Measurements from ENCODE around the gene GMDS. TPM values are rescaled to one million over a fixed set of nuclear protein-coding genes. Genes with fewer than 3 reads are reported as not detected.

Gene GMDS
- total and polyA plus RNA-seq, 5 experiments from 2014 or later: 11.4 to 25.0 (median 22.3) TPM

DNA sequence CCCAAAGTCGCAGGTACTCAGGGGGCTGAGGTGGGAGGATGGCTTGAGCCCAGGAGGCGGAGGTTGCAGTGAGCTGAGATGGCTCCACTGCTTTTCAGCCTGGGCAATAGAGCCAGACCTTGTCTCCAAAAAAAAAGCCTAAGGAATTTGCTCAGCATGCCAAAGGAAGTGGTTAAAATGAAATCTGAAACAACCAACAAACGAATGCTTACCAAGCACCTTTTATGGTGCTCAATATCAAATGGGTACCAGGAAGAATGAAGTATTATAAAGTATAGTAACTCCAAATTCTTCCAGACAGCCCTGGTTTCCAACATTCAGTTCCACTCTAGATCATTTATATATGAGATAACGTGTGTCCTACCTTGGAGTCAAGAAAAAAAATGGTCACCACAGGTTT lies 14.0 kb downstream of the GMDS start:
- Mint-ChIP-seq H3K4me1 (peaks cover 26 to 39% (median 28%) of the 10 kb centered on the region in 4 donors), H3K9me3 (no peaks in the 10 kb centered on the region), H3K27ac (no peak overlapping the region), H3K27me3 (no peaks in the 10 kb centered on the region), H3K4me3 (no peak overlapping the region), H3K36me3 (peaks cover 0 to 12% (median 12%) of the 10 kb centered on the region in 3 donors)
- DNase-seq: no peak
- POLR2A ChIA-PET: no interaction called here
- ATAC-seq: no peak

DNA sequence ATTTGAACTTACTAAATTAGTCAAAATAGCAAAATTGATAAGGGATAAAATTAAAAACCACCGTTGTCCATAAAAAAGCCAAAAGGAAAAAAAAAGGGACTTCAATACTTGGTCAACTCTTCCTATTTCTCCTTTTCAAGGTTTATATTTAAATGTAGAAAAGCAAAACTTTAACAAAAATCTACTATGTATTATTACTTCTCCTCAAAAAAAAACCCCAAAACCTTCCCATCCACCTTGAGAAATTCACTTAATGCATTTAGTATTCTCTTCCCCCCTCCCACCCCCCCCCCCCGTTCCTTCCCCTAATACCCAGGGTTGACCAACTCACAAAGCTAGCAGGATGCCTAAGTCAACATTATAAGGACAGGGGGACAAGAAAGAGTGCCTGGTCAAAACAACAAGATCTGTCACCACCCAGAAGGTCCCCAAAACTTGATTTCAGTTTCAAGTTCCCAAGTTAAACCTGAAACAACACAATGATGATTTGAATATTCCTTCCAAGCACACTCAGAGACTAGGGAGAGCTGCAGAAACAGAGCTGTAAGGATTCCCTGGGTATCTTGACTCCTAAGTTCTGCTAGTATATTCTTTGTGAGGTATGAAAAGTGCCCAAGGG lies 14.6 kb downstream of the GMDS start:
- POLR2A ChIA-PET: no interaction called here
- Mint-ChIP-seq H3K4me1 (peaks cover 26 to 37% (median 29%) of the 10 kb centered on the region in 4 donors), H3K4me3 (no peak overlapping the region), H3K36me3 (peaks cover 0 to 8% (median 6%) of the 10 kb centered on the region in 3 donors), H3K9me3 (no peaks in the 10 kb centered on the region), H3K27ac (no peak overlapping the region), H3K27me3 (no peaks in the 10 kb centered on the region)
- DNase-seq (no peak), ATAC-seq (no peak)

DNA sequence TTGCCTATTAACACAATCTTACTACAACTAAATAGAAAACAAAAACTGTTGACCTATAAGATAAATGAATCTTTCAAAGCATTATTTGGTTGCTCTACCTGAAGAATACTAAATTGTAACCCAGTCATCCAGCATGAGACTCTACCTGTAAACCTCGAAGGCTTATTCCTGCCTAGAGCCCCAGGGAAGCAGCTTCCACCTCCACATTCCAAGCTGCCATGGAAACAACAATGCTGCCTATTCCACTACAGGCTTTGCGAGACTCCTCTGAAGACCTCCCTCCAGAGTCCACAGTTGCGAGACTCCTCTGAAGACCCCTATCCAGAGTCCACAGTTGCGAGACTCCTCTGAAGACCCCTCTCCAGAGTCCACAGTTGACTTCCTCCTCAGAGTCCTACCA lies 15.7 kb downstream of the GMDS start:
- Mint-ChIP-seq H3K4me3 (no peak overlapping the region), H3K4me1 (peaks cover 26 to 42% (median 29%) of the 10 kb centered on the region in 4 donors), H3K27me3 (no peaks in the 10 kb centered on the region), H3K9me3 (no peaks in the 10 kb centered on the region), H3K27ac (no peak overlapping the region), H3K36me3 (peaks cover 0 to 5% (median 2%) of the 10 kb centered on the region in 3 donors)
- POLR2A ChIA-PET: no interaction called here
- no peak for ATAC-seq
- no peak for DNase-seq

DNA sequence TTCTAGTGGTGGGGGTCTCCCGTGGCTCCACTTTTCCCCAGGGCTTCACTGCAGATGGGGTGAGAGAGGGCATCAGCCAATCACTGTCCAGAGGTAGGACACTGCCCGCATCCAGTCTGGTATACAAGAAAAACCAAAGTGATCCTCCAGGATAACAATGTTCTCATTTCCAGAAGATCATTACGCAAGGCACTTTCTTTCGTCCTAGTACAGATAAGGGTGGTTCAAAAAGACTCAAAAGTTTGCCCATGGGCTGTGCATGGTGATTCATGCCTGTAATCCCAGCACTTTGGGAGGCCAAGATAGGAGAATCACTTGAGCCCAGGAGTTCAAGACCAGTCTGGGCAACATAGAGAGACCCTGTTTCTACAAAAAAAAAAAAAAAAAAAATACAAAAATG lies 16.4 kb downstream of the GMDS start:
- Mint-ChIP-seq H3K4me3 (no peak overlapping the region), H3K4me1 (peaks cover 26 to 41% (median 29%) of the 10 kb centered on the region in 4 donors), H3K27ac (no peak overlapping the region), H3K27me3 (no peaks in the 10 kb centered on the region), H3K9me3 (no peaks in the 10 kb centered on the region), H3K36me3 (peaks cover 0 to 4% (median 0%) of the 10 kb centered on the region in 3 donors)
- POLR2A ChIA-PET: no interaction called here
- DNase-seq (no peak), ATAC-seq (no peak)

DNA sequence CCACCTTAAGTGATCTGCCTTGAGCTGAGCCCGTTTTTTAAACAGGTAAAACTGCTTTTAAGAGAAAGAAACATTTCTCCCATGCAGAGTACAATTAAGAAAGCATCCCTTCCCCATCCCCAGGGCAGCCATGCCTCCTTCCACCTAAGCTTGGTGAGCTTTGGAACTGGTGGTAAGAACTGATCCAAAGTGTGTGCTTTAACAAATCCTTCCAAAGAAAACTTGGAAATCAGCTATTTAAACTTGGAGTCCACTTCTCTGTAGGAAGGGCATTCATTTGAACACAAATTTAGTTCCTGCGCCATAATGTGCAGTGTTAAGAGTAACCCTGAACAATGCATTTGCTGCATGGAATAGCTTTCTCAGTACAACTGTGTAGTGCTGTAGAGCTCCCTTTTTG lies 17.0 kb downstream of the GMDS start:
- no peak overlapping the region for H3K4me3 Mint-ChIP-seq
- H3K27ac Mint-ChIP-seq: peak overlapping the region in 1 of 10 donors; percentile 38
- peaks cover 30 to 43% (median 34%) of the 10 kb centered on the region in 4 donors for H3K4me1 Mint-ChIP-seq
- ATAC-seq (no peak), DNase-seq (no peak)
- H3K9me3 Mint-ChIP-seq: no peaks in the 10 kb centered on the region
- POLR2A ChIA-PET: no interaction called here
- no peaks in the 10 kb centered on the region for H3K27me3 Mint-ChIP-seq
- no peaks in the 10 kb centered on the region for H3K36me3 Mint-ChIP-seq

DNA sequence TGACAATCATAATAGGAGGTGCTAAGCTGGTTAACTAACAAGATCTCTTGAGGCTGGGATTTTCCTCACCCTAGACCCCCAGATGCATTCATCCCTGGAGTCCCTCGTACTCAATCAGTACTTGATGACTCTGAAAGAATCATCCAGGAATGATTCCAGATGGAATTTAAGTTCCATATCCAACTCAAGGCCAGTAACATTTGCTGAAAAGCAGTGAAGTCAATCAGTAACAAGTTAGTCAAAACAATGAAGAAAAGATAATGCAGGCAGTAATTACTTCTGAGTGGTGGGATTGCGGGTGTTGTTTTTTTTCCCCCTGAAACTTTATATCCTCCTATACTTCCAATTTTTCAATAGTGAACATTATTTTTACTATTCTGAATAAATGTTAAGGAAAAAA lies 18.6 kb downstream of the GMDS start:
- Mint-ChIP-seq H3K27me3 (no peaks in the 10 kb centered on the region), H3K27ac (no peak overlapping the region), H3K4me1 (peaks cover 33 to 53% (median 37%) of the 10 kb centered on the region in 4 donors), H3K36me3 (no peaks in the 10 kb centered on the region), H3K4me3 (no peak overlapping the region), H3K9me3 (no peaks in the 10 kb centered on the region)
- DNase-seq (no peak), ATAC-seq (no peak)
- POLR2A ChIA-PET: no interaction called here

DNA sequence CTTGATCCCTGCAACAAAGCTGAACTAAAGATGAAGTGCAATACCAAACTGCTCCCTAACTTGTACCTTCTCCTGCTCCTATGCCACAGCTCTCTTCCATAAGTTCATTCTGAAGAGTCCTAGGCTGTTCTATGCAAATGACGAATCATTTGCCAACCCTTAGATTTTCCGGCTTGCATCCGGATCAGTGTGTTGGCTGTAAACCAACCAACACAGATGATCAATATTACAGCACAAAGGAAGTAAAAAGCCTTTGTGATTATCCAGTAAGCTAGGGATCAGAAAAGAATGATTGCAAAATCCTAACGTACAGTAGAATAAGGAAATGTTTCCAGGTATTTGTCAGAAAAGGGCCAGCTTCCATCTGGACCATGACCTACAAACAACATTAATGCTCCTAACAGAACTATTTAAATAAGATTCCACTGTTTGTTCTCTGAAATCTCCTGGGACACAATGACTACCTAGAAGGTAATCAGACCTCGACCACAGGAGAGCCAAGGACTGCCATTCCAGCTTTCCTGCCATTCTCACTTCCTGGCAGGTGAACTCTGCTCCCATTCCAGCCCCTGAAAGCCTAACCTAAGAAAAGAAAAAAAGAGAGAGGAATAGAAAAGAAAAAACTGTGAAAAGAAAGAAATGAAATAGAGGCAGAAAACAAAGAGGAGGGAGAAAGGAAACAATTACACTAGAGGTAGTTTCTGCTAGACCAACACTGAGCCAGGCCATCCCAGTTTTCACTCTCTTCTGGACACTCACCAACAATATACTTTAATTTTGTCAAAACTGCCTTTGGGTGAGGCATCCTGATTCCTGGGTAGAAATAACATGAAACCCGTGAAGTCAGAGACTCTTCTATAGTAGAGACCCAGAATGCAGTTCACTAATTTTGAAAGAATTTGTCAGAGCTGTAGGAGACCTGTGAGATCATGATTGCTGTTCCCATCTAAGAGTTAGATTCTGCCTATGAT lies 19.7 kb downstream of the GMDS start:
- Mint-ChIP-seq H3K4me1 (peaks cover 31 to 57% (median 36%) of the 10 kb centered on the region in 4 donors), H3K9me3 (no peaks in the 10 kb centered on the region), H3K27ac (no peak overlapping the region), H3K4me3 (no peak overlapping the region), H3K36me3 (no peaks in the 10 kb centered on the region), H3K27me3 (no peaks in the 10 kb centered on the region)
- POLR2A ChIA-PET: no interaction called here
- DNase-seq (no peak), ATAC-seq (no peak)

DNA sequence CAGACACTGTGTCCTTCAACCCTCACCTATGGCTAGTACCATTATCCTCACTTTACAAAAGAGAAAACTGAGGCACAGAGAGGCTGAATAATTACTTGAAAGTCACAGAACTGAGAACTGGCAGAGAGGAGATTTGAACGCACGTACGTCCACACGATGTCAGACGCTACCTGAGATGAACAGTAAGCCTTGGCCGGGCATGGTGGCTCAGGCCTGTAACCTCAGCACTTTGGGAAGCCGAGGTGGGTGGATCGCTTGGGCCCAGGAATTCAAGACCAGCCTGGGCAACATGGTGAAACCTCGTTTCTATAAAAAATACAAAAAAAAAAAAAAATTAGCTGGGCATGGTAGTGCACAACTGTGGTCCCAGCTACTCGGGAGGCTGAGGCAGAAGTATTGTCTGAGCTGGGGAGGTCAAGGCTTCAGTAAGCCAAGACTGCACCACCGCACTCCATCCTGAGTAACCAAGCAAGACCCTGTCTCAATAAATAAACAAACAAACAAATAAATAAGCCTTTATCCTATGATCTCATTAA lies 20.5 kb downstream of the GMDS start:
- Mint-ChIP-seq H3K27me3 (no peaks in the 10 kb centered on the region), H3K4me1 (peaks cover 35 to 61% (median 37%) of the 10 kb centered on the region in 4 donors), H3K9me3 (no peaks in the 10 kb centered on the region), H3K27ac (no peak overlapping the region), H3K4me3 (no peak overlapping the region), H3K36me3 (no peaks in the 10 kb centered on the region)
- ATAC-seq (no peak), DNase-seq (no peak)
- POLR2A ChIA-PET: no interaction called here

DNA sequence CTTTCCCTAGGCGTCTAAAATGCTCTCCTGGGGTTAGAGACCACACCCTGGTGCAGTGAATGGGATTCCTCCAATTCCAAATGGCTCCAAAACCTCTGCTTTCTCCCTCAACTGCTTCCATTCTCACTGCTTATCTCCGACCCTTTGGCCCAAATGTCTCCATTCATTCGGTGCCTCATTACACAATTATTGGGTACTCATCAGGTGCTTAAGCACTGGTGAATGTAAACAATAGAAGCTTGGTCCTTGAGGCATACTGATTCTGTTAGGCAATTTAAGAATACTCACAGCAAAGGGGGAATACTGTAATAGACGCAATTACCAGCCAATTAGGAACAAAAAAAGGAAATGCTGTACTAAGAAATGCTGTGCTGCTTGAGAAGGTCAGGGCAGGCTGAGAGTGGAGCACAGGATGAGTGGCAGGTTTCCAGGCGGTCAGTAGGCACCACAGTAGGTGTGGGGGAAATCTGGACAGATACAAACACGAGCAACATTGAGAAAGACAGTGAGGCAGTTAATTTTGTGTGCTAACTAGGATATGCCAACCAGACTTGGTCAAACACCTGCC lies 23.0 kb downstream of the GMDS start:
- POLR2A ChIA-PET: no interaction called here
- H3K36me3 Mint-ChIP-seq: no peaks in the 10 kb centered on the region
- H3K27me3 Mint-ChIP-seq: no peaks in the 10 kb centered on the region
- no peaks in the 10 kb centered on the region for H3K9me3 Mint-ChIP-seq
- H3K4me1 Mint-ChIP-seq: peaks cover 29 to 63% (median 35%) of the 10 kb centered on the region in 4 donors
- H3K4me3 Mint-ChIP-seq: peak overlapping the region; percentile 80 to 92 (median 90)
- peak overlapping the region in 9 of 10 donors; percentile 79 to 94 (median 89) for H3K27ac Mint-ChIP-seq
- DNase-seq (no peak), ATAC-seq (no peak)

DNA sequence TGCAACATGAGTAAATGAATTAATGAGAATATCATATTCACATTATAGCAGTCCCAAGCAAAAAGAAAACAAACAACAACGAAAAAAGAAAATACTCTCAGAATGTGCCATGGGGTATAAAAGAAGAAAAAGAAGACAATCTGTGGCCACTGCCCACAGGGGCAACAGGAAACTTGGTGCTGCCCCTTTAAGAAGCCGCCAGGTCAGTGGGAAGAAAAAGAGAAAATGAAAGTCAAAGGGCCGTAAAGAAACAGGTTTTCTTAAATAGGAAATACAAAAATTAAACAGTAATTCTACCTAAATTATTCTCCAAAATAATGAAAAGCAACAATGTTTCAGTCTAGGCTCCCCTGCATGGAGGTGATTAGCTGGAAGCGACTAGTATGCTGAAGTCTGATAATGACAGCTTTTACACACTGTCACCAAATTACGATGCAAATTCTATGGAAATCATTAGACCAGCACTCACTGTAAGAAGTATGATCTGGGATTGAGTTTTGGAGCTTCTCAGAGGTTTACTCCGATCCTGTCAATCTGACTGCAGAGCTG lies 23.6 kb downstream of the GMDS start:
- H3K4me1 Mint-ChIP-seq: peaks cover 26 to 57% (median 35%) of the 10 kb centered on the region in 4 donors
- DNase-seq (no peak), ATAC-seq (no peak)
- no peaks in the 10 kb centered on the region for H3K27me3 Mint-ChIP-seq
- peak overlapping the region; percentile 80 to 92 (median 90) for H3K4me3 Mint-ChIP-seq
- H3K36me3 Mint-ChIP-seq: no peaks in the 10 kb centered on the region
- POLR2A ChIA-PET: no interaction called here
- H3K9me3 Mint-ChIP-seq: no peaks in the 10 kb centered on the region
- peak overlapping the region; percentile 79 to 94 (median 88) for H3K27ac Mint-ChIP-seq

DNA sequence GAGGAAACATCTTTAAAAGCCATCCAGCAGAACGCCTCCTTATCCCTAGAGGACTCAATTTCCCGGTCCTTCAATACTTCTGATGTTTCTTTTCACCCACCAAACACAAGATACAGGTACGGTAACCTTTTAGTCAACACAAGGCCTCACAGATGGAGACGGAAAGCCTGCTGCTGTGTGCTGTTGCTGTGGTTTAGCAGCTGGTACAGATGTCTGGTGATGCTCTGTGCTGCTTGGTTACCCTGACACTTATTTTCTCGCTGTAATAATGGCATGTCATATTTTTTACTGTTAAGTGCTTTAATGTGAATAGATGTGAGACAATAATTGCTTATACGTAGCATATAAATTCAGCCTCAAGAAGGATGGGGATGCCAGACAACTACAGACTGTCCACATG lies 25.3 kb downstream of the GMDS start:
- H3K4me1 Mint-ChIP-seq: peaks cover 26 to 49% (median 38%) of the 10 kb centered on the region in 4 donors
- ATAC-seq (no peak), DNase-seq (no peak)
- H3K27ac Mint-ChIP-seq: peak overlapping the region in 1 of 10 donors; percentile 16
- H3K36me3 Mint-ChIP-seq: no peaks in the 10 kb centered on the region
- POLR2A ChIA-PET: interaction anchor here (0.6 kb wide), 1 partner anchor 40 kb away, joined by 3 read pairs; no protein-coding TSS in a partner anchor
- peak overlapping the region in 1 of 10 donors; percentile 77 for H3K4me3 Mint-ChIP-seq
- H3K9me3 Mint-ChIP-seq: no peaks in the 10 kb centered on the region
- no peaks in the 10 kb centered on the region for H3K27me3 Mint-ChIP-seq

DNA sequence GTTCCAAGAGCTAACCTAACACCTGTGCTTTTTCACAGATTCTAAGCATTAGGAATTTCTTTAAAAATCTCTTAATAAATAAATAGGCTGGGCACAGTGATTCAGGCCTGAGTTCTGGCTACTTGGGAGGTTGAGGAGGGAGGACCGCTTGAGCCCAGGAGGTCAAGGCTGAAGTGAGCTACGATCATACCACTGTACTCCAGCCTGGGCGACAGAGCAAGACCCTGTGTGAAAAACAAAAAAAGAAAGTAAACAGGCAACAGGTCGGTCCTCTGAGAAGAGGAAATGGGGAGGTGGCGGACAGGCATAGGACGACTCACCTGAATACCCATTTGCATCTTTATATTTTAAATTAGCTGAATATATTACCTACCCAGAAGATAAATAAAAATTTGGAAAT lies 26.5 kb downstream of the GMDS start:
- no peak overlapping the region for H3K4me3 Mint-ChIP-seq
- H3K4me1 Mint-ChIP-seq: peaks cover 27 to 52% (median 37%) of the 10 kb centered on the region in 4 donors
- H3K27me3 Mint-ChIP-seq: peaks cover 0 to 3% (median 0%) of the 10 kb centered on the region in 5 donors
- H3K36me3 Mint-ChIP-seq: no peaks in the 10 kb centered on the region
- no peak overlapping the region for H3K27ac Mint-ChIP-seq
- no peak for DNase-seq
- POLR2A ChIA-PET: no interaction called here
- no peak for ATAC-seq
- no peaks in the 10 kb centered on the region for H3K9me3 Mint-ChIP-seq

Data from naive thymus-derived CD8-positive, alpha-beta T cell (primary cell).